ENCODE data around the gene TBC1D24.
"Not testable (repeated sequence)": the region's sequence is repeated elsewhere in the genome, so short reads cannot be mapped to it uniquely, and the experiment has no call there.

Gene TBC1D24

GRCh38 chr16:2518823-2519710, 44.1 kb downstream of the TBC1D24 start:
- DNase-seq = no peak

- no peak for DNase-seq
Measured at GRCh38 chr16:2519711-2520080, 44.8 kb downstream of the TBC1D24 start.

- DNase-seq = peak; percentile 90
Measured at GRCh38 chr16:2520097-2520783, 45.3 kb downstream of the TBC1D24 start, which contains the start of gene AMDHD2. AMDHD2 (plus strand) TSS chr16:2520371; CDS start chr16:2520459, 88 bp downstream.

- DNase-seq = peak; percentile 56
Measured at GRCh38 chr16:2520784-2521531, 46.0 kb downstream of the TBC1D24 start.

GRCh38 chr16:2523801-2524231, 48.9 kb downstream of the TBC1D24 start:
- no peak for DNase-seq

GRCh38 chr16:2524339-2524938, 49.5 kb downstream of the TBC1D24 start:
- DNase-seq = no peak

- no peak for DNase-seq
Measured at GRCh38 chr16:2526135-2526534, 51.2 kb downstream of the TBC1D24 start.

GRCh38 chr16:2527071-2527783, 52.3 kb downstream of the TBC1D24 start:
- no peak for DNase-seq

GRCh38 chr16:2527784-2528100, 52.8 kb downstream of the TBC1D24 start:
- no peak for DNase-seq

- DNase-seq = no peak
Measured at GRCh38 chr16:2528161-2529060, 53.5 kb downstream of the TBC1D24 start.

- DNase-seq = no peak
Measured at GRCh38 chr16:2529061-2529931, 54.4 kb downstream of the TBC1D24 start.

GRCh38 chr16:2529961-2530628, 55.2 kb downstream of the TBC1D24 start:
- DNase-seq = no peak

- no peak for DNase-seq
Measured at GRCh38 chr16:2530629-2531318, 55.8 kb downstream of the TBC1D24 start.

GRCh38 chr16:2531371-2531695, 56.4 kb downstream of the TBC1D24 start, which contains the start of gene CEMP1:
CEMP1 (minus strand) TSS chr16:2531408; CDS start chr16:2531073, 335 bp downstream.
- no peak for DNase-seq

GRCh38 chr16:2531696-2532493, 57.0 kb downstream of the TBC1D24 start:
- DNase-seq = peak; percentile 99

GRCh38 chr16:2532494-2533141, 57.7 kb downstream of the TBC1D24 start:
- DNase-seq = peak; percentile 68

- not testable (repeated sequence) for DNase-seq
Measured at GRCh38 chr16:2533142-2533755, 58.3 kb downstream of the TBC1D24 start.
